Measurements from ENCODE around the gene GRID1.

GRCh38 chr10:86295351-86295750, 71.2 kb downstream of the GRID1 start:
- no peak for TF ChIP-seq POLR2A (IDR thresholded peaks at IDR 0.05)
- TF ChIP-seq CTCF (IDR thresholded peaks at IDR 0.05): no peak
